ENCODE data around the gene THRA.

DNA sequence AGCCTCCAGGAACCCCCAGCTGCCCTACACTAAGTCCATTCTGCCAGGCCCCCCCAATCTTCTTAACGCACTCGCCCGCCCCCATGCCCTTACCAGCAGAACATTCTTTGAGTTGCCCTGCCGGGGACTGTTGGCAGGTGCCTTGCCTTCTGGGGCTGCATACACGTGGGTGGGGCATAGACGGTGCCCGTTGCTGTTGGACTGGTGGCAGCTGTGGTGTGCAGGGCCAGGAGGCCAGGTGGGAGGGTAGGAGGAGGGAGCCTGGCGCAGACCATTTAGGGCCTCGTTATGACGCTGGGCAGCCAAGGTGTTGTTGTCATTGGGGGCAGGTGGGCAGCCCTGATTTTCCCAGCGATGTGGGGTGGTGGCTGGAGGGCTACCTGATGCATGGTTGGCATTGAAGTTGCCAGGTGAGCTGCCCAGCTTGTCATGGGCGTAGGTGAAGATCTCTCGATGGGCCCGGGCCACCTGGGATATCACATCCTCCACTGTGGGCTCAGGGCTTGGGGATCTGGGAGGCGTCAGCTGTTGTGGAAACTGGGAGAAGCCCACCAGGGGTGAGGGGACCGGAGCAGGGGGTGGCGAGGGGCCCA, 32.7 kb downstream of the THRA start:
- TF ChIP-seq, protein P1, sequence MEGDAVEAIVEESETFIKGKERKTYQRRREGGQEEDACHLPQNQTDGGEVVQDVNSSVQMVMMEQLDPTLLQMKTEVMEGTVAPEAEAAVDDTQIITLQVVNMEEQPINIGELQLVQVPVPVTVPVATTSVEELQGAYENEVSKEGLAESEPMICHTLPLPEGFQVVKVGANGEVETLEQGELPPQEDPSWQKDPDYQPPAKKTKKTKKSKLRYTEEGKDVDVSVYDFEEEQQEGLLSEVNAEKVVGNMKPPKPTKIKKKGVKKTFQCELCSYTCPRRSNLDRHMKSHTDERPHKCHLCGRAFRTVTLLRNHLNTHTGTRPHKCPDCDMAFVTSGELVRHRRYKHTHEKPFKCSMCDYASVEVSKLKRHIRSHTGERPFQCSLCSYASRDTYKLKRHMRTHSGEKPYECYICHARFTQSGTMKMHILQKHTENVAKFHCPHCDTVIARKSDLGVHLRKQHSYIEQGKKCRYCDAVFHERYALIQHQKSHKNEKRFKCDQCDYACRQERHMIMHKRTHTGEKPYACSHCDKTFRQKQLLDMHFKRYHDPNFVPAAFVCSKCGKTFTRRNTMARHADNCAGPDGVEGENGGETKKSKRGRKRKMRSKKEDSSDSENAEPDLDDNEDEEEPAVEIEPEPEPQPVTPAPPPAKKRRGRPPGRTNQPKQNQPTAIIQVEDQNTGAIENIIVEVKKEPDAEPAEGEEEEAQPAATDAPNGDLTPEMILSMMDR (IDR thresholded peaks at IDR 0.05) = no peak
- no peak for TF ChIP-seq POLR2AphosphoS5 (IDR thresholded peaks at IDR 0.05; ENCODE audit: low read depth, low read length)
- TF ChIP-seq TCF7L2 (IDR thresholded peaks at IDR 0.05; ENCODE audit: low read depth, low read length) = no peak
- TF ChIP-seq, protein P2, sequence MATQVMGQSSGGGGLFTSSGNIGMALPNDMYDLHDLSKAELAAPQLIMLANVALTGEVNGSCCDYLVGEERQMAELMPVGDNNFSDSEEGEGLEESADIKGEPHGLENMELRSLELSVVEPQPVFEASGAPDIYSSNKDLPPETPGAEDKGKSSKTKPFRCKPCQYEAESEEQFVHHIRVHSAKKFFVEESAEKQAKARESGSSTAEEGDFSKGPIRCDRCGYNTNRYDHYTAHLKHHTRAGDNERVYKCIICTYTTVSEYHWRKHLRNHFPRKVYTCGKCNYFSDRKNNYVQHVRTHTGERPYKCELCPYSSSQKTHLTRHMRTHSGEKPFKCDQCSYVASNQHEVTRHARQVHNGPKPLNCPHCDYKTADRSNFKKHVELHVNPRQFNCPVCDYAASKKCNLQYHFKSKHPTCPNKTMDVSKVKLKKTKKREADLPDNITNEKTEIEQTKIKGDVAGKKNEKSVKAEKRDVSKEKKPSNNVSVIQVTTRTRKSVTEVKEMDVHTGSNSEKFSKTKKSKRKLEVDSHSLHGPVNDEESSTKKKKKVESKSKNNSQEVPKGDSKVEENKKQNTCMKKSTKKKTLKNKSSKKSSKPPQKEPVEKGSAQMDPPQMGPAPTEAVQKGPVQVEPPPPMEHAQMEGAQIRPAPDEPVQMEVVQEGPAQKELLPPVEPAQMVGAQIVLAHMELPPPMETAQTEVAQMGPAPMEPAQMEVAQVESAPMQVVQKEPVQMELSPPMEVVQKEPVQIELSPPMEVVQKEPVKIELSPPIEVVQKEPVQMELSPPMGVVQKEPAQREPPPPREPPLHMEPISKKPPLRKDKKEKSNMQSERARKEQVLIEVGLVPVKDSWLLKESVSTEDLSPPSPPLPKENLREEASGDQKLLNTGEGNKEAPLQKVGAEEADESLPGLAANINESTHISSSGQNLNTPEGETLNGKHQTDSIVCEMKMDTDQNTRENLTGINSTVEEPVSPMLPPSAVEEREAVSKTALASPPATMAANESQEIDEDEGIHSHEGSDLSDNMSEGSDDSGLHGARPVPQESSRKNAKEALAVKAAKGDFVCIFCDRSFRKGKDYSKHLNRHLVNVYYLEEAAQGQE (IDR thresholded peaks at IDR 0.05; ENCODE audit: insufficient read depth in 1 of 2, low read depth in 2 of 2, low read length in 1 of 2) = no peak

Measured in Panc1 (cell line).